Stimulated activated CD8-positive, alpha-beta memory T cell treated with anti-CD3 and anti-CD28 coated beads, Interleukin-7, amount 100 ng/mL, for 1 hour (primary cell): Measurements from ENCODE around the gene WNT3A.

Source experiments
- DNase-seq, 2 donors: peaks; one replicate each; pipeline ENCODE4 v3.0.0-alpha.2; 2020; ENCODE audit warnings: low read depth in 2 of 2

WNT3A gene

GRCh38 chr1:228070173-228070572, 63.4 kb downstream of the WNT3A start:
- no peak for DNase-seq

- DNase-seq: no peak
These were observed 64.1 kb downstream of the WNT3A start for GRCh38 chr1:228070851-228071250.

- DNase-seq: no peak
These were observed 65.2 kb downstream of the WNT3A start for GRCh38 chr1:228071839-228072657.

GRCh38 chr1:228072658-228073043, 65.9 kb downstream of the WNT3A start:
- DNase-seq: no peak

- DNase-seq: no peak
These were observed 66.5 kb downstream of the WNT3A start for GRCh38 chr1:228073061-228073856.

- no peak for DNase-seq
These were observed 67.2 kb downstream of the WNT3A start for GRCh38 chr1:228073857-228074545.

GRCh38 chr1:228074954-228075730, 68.3 kb downstream of the WNT3A start:
- no peak for DNase-seq

- DNase-seq: no peak
These were observed 69.0 kb downstream of the WNT3A start for GRCh38 chr1:228075801-228076271.

- DNase-seq: no peak
These were observed 70.1 kb downstream of the WNT3A start for GRCh38 chr1:228076796-228077430.

- DNase-seq: no peak
These were observed 71.0 kb downstream of the WNT3A start for GRCh38 chr1:228077565-228078330.

- DNase-seq: no peak
These were observed 72.2 kb downstream of the WNT3A start for GRCh38 chr1:228079013-228079412.

GRCh38 chr1:228079601-228080263, 72.9 kb downstream of the WNT3A start:
- DNase-seq: no peak

GRCh38 chr1:228081144-228081543, 74.3 kb downstream of the WNT3A start:
- no peak for DNase-seq

GRCh38 chr1:228081578-228082213, 74.9 kb downstream of the WNT3A start:
- DNase-seq: no peak

- peak; percentile 90 for DNase-seq
These were observed 75.6 kb downstream of the WNT3A start, which contains the start of gene ARF1 for GRCh38 chr1:228082214-228082917. ARF1 (plus strand) TSS chr1:228082708; CDS start chr1:228097115, 14,407 bp downstream.

- DNase-seq: no peak
These were observed 76.4 kb downstream of the WNT3A start for GRCh38 chr1:228082918-228083870.

- no peak for DNase-seq
These were observed 77.1 kb downstream of the WNT3A start for GRCh38 chr1:228083871-228084278.
